ENCODE results near the gene DBNL. TPM values are rescaled to one million over a fixed set of nuclear protein-coding genes. Genes with fewer than 3 reads are reported as not detected.
A peak's percentile ranks its signal among the peaks of the same experiment; 100 is the strongest.

The DBNL gene
- total and polyA plus RNA-seq, 2 of the 13 experiments (the other 11 are each of a cell fraction or from before 2014, with no cell fraction given): 20.8 to 35.1 TPM

DNA sequence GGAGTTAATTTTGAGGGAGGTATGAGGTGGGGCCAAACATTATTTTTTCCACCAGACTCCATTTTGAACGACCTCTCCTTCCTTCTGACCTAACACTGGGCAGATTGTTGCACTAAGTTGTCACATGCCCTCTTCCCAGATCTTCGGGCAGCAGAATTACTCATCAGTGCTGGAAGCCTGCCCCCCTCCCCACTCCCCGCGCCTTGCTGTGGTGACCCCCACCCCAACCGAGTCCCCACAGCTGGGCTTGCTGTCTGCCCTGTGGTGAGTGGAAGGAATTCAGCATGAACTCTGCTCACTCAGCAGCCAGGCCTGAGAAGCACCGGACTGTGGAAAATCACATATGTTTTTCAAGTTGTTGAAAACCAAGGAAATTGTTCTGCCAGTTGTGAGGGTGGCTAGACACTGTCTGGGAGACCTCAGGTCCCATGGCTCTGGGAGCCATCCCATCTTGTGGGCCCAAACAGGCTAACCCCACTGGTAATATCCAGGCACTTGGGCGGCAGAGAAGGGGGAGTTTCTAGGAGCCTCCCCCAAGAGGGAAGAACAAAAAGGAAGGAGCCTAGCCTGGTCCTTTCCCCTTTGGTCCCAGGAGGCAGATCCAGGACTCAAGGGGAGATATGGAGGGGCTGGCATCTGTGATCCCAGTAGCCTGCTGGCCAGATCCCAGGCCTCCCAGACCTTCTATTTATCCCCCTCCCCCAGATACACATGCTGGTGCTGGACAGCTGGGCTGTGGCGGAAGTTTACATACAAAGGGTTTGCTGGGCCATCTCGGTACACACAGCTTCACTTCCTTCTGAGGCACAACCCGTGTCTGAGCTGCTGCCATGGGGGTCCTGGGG lies 56.2 kb downstream of the DBNL start (continued):
- TF ChIP-seq PHF8 (CRISPR knock-in tag; IDR thresholded peaks at IDR 0.05) (peak; percentile 20; the same call in 1 of the 2 replicates), TEAD3 (CRISPR knock-in tag; optimal IDR thresholded peaks at IDR 0.05; ENCODE audit: borderline replicate concordance) (peak; percentile 26), ZEB1 (IDR thresholded peaks at IDR 0.05; ENCODE audit: insufficient replicate concordance, low read depth) (no peak), ARHGAP35 (CRISPR knock-in tag; IDR thresholded peaks at IDR 0.05; ENCODE audit: borderline replicate concordance) (no peak), HMG20B (CRISPR knock-in tag; conservative IDR thresholded peaks at IDR 0.05) (no peak), AGO1 (IDR thresholded peaks at IDR 0.05; ENCODE audit: low read depth, low read length, poor library complexity, severe bottlenecking) (no peak), ZNF619 (CRISPR knock-in tag; IDR thresholded peaks at IDR 0.05) (no peak), ZNF75D (CRISPR knock-in tag; IDR thresholded peaks at IDR 0.05; ENCODE audit: borderline replicate concordance) (no peak), TBL1XR1 (IDR thresholded peaks at IDR 0.05; ENCODE audit: borderline replicate concordance, low read length, partially characterized antibody) (no peak), EED (CRISPR knock-in tag; IDR thresholded peaks at IDR 0.05) (no peak), NFATC3 (CRISPR knock-in tag; IDR thresholded peaks at IDR 0.05) (no peak), XRCC5 (optimal IDR thresholded peaks at IDR 0.05; ENCODE audit: low read length) (no peak), ZNF225 (CRISPR knock-in tag; IDR thresholded peaks at IDR 0.05) (no peak), NR3C1 (CRISPR knock-in tag; IDR thresholded peaks at IDR 0.05) (no peak), ARNT2 (CRISPR knock-in tag; IDR thresholded peaks at IDR 0.05; ENCODE audit: low read depth) (peak; percentile 57; the same call in 1 of the 2 replicates), NR2F1 (CRISPR knock-in tag; IDR thresholded peaks at IDR 0.05) (no peak), MXI1 (IDR thresholded peaks at IDR 0.05; ENCODE audit: borderline replicate concordance, low read depth, low read length) (no peak), ETV5 (CRISPR knock-in tag; IDR thresholded peaks at IDR 0.05; ENCODE audit: borderline replicate concordance) (peak; percentile 63; the same call in 1 of the 2 replicates), SOX5 (CRISPR knock-in tag; IDR thresholded peaks at IDR 0.05; ENCODE audit: borderline replicate concordance) (no peak)
- TF ChIP-seq, protein P1, sequence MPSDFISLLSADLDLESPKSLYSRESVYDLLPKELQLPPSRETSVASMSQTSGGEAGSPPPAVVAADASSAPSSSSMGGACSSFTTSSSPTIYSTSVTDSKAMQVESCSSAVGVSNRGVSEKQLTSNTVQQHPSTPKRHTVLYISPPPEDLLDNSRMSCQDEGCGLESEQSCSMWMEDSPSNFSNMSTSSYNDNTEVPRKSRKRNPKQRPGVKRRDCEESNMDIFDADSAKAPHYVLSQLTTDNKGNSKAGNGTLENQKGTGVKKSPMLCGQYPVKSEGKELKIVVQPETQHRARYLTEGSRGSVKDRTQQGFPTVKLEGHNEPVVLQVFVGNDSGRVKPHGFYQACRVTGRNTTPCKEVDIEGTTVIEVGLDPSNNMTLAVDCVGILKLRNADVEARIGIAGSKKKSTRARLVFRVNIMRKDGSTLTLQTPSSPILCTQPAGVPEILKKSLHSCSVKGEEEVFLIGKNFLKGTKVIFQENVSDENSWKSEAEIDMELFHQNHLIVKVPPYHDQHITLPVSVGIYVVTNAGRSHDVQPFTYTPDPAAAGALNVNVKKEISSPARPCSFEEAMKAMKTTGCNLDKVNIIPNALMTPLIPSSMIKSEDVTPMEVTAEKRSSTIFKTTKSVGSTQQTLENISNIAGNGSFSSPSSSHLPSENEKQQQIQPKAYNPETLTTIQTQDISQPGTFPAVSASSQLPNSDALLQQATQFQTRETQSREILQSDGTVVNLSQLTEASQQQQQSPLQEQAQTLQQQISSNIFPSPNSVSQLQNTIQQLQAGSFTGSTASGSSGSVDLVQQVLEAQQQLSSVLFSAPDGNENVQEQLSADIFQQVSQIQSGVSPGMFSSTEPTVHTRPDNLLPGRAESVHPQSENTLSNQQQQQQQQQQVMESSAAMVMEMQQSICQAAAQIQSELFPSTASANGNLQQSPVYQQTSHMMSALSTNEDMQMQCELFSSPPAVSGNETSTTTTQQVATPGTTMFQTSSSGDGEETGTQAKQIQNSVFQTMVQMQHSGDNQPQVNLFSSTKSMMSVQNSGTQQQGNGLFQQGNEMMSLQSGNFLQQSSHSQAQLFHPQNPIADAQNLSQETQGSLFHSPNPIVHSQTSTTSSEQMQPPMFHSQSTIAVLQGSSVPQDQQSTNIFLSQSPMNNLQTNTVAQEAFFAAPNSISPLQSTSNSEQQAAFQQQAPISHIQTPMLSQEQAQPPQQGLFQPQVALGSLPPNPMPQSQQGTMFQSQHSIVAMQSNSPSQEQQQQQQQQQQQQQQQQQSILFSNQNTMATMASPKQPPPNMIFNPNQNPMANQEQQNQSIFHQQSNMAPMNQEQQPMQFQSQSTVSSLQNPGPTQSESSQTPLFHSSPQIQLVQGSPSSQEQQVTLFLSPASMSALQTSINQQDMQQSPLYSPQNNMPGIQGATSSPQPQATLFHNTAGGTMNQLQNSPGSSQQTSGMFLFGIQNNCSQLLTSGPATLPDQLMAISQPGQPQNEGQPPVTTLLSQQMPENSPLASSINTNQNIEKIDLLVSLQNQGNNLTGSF (CRISPR knock-in tag; IDR thresholded peaks at IDR 0.05): no peak
- TF ChIP-seq, protein P2, sequence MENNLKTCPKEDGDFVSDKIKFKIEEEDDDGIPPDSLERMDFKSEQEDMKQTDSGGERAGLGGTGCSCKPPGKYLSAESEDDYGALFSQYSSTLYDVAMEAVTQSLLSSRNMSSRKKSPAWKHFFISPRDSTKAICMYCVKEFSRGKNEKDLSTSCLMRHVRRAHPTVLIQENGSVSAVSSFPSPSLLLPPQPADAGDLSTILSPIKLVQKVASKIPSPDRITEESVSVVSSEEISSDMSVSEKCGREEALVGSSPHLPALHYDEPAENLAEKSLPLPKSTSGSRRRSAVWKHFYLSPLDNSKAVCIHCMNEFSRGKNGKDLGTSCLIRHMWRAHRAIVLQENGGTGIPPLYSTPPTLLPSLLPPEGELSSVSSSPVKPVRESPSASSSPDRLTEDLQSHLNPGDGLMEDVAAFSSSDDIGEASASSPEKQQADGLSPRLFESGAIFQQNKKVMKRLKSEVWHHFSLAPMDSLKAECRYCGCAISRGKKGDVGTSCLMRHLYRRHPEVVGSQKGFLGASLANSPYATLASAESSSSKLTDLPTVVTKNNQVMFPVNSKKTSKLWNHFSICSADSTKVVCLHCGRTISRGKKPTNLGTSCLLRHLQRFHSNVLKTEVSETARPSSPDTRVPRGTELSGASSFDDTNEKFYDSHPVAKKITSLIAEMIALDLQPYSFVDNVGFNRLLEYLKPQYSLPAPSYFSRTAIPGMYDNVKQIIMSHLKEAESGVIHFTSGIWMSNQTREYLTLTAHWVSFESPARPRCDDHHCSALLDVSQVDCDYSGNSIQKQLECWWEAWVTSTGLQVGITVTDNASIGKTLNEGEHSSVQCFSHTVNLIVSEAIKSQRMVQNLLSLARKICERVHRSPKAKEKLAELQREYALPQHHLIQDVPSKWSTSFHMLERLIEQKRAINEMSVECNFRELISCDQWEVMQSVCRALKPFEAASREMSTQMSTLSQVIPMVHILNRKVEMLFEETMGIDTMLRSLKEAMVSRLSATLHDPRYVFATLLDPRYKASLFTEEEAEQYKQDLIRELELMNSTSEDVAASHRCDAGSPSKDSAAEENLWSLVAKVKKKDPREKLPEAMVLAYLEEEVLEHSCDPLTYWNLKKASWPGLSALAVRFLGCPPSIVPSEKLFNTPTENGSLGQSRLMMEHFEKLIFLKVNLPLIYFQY (CRISPR knock-in tag; IDR thresholded peaks at IDR 0.05; ENCODE audit: borderline replicate concordance): peak; percentile 52; the same call in 1 of the 2 replicates
